Measurements from ENCODE around the gene CTDNEP1.

Gene CTDNEP1

DNA sequence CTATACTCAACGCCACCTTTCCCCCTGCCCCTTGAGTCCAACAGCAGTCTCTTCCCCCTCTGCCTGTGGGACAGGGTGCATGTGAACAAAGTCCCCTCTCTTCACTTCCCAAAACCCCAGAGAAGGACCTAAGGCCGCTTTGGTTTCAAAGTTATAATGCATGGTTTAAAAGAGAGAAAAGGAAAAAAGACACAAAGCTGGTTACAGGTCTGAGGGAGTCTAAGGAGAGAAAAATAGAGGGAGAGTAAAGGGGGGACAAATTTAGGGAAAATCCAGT lies 8.1 kb downstream of the CTDNEP1 start:
- TF ChIP-seq, protein P1, sequence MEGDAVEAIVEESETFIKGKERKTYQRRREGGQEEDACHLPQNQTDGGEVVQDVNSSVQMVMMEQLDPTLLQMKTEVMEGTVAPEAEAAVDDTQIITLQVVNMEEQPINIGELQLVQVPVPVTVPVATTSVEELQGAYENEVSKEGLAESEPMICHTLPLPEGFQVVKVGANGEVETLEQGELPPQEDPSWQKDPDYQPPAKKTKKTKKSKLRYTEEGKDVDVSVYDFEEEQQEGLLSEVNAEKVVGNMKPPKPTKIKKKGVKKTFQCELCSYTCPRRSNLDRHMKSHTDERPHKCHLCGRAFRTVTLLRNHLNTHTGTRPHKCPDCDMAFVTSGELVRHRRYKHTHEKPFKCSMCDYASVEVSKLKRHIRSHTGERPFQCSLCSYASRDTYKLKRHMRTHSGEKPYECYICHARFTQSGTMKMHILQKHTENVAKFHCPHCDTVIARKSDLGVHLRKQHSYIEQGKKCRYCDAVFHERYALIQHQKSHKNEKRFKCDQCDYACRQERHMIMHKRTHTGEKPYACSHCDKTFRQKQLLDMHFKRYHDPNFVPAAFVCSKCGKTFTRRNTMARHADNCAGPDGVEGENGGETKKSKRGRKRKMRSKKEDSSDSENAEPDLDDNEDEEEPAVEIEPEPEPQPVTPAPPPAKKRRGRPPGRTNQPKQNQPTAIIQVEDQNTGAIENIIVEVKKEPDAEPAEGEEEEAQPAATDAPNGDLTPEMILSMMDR (IDR thresholded peaks at IDR 0.05; ENCODE audit: insufficient read depth, low read depth, low read length, missing control alignments) = no peak
- H3K4me3 ChIP-seq (ENCODE audit: low read depth, low read length) = peak overlapping the region; percentile 86
- DNase-seq (ENCODE audit: low read depth) = no peak

DNA sequence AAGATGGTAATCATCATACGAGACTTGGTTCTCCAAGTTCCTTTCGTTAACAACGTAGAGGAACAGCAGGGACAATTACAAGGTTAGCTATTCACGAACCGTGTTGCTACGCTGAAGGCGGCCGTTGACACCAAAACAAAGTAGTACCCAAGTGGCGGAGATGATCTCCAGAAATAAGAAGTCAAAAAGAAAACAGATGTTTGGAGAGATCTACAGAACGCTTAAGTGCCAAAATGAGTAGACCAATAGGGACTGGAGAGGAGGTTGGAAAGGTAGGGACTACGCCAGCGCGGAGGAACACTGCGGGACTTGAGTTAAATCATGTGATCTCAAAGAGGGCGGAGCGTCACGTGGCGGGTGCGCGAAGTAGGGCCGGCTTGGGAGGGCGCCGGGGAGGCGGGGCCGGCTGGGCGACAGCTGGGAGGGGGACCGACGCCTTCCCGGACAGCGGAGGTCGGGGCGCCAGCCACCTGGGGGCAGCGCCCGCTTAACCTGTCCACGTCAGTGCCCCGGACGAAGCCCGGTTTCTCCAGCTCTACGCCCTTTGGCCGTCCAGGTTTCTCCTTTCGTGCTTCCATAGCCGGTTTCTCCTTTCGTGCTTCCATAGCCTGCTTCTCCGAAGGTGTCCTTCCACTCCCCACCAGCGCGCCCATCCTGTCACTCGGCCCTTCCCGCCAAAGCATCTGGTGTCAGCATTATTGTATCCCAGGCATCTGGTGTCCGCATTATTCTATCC lies 8.6 kb downstream of the CTDNEP1 start:
- H3K4me3 ChIP-seq (ENCODE audit: low read depth, low read length) = peak overlapping the region; percentile 86
- peak; percentile 97 for DNase-seq (ENCODE audit: low read depth)
- TF ChIP-seq, protein P1 (IDR thresholded peaks at IDR 0.05; ENCODE audit: insufficient read depth, low read depth, low read length, missing control alignments) = no peak

DNA sequence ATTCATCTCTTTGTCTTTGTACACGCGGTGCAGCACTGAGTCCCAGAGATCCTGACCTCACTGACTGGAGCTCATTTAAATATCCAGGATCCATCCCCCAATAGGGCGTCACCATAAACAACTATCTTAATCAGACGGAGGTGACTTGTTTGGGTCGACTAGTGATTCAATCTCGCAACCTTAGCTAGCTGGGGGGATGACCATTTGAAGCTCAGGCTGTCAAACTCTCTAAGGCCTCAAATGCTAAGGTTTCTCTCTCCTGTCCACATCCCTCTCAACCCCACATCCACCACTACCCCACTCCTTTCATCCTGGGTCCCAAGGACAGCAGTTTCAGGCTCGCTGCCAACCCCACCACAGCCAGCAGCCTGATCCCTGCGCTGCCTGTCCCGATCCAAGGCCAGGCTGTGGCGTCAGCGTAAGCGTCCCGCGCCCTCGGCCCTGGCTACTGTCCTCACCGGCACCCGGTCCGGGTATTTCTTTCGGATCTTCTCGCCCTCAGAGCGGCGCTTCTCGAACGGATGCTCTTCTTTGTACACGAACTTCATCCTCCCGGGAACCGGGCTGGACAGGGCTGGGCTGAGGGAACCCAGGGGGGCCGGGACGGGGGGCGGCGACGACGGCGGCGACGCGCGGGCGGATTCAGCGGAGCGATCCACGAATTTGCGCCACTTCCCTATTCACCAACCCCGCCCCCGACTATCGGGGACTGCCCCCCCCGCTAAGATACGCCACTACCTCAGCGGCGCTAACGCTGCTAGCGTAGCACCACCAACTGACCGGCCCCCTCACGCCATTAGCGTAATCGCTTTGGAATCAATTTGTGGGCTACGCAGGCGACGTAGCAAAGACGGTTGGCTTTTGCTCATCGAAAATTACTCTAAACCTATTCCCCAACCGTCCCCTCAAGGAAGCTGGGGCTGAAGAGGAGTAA lies 9.5 kb downstream of the CTDNEP1 start, which contains the start of gene GABARAP:
GABARAP (minus strand) TSS at position 667 of the 934 bp plus-strand sequence; CDS start at position 548, 119 bp downstream.
- TF ChIP-seq, protein P1 (IDR thresholded peaks at IDR 0.05; ENCODE audit: insufficient read depth, low read depth, low read length, missing control alignments) = no peak
- DNase-seq (ENCODE audit: low read depth) = peak; percentile 94
- H3K4me3 ChIP-seq (ENCODE audit: low read depth, low read length) = peak within 1 kb of the TSS; percentile 86

DNA sequence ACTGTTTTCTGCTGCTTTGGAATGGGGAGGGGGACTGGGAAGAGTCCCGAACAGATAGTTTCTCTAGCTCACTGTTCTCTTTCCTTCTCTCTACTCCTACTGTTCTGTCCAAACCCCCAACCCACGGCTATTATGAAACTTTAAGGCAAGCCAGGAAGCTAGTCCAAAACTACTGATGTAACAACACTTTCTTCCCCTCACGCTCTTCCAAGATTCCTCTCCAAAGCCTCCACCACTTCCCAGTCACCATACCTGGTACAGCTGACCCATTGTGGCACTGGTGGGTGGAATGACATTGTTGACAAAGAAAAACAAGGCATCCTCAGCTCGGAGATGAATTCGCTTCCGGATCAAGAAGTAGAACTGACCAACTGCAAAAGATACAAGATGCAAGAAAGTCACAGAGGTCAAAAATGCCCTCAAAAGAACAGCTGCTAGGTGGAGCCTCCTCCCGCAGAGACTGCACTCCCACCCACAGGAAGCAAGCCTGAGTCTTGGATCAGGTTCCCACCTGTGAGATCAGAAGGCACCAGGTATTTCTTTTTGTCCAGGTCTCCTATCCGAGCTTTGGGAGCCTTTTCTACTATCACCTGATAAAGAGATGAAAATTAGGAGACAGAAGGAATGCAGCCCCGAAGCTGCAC lies 10.3 kb downstream of the CTDNEP1 start:
- TF ChIP-seq, protein P1 (IDR thresholded peaks at IDR 0.05; ENCODE audit: insufficient read depth, low read depth, low read length, missing control alignments) = no peak
- peak overlapping the region; percentile 86 for H3K4me3 ChIP-seq (ENCODE audit: low read depth, low read length)
- DNase-seq (ENCODE audit: low read depth) = no peak

DNA sequence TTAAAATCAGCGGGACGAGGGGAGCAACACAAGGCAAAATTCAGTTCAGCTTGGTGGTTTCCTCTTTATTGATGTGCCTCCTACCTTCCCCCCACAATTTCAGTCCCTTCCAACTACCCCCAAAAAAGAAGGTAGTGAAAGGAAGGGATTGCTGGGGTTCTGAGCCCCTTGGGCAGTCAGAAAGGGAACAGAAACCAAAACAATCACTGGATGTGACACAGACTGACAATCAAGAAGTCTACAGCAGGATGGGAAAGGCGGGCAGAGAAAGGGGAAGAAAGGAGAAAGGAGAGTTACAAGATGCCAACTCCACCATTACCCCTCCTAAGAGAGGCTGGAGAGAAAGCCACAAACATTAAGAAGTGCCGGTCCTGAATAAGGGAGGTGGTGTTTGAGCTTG lies 11.2 kb downstream of the CTDNEP1 start:
- H3K4me3 ChIP-seq (ENCODE audit: low read depth, low read length) = peak overlapping the region; percentile 51
- DNase-seq (ENCODE audit: low read depth) = no peak
- TF ChIP-seq, protein P1 (IDR thresholded peaks at IDR 0.05; ENCODE audit: insufficient read depth, low read depth, low read length, missing control alignments) = no peak

DNA sequence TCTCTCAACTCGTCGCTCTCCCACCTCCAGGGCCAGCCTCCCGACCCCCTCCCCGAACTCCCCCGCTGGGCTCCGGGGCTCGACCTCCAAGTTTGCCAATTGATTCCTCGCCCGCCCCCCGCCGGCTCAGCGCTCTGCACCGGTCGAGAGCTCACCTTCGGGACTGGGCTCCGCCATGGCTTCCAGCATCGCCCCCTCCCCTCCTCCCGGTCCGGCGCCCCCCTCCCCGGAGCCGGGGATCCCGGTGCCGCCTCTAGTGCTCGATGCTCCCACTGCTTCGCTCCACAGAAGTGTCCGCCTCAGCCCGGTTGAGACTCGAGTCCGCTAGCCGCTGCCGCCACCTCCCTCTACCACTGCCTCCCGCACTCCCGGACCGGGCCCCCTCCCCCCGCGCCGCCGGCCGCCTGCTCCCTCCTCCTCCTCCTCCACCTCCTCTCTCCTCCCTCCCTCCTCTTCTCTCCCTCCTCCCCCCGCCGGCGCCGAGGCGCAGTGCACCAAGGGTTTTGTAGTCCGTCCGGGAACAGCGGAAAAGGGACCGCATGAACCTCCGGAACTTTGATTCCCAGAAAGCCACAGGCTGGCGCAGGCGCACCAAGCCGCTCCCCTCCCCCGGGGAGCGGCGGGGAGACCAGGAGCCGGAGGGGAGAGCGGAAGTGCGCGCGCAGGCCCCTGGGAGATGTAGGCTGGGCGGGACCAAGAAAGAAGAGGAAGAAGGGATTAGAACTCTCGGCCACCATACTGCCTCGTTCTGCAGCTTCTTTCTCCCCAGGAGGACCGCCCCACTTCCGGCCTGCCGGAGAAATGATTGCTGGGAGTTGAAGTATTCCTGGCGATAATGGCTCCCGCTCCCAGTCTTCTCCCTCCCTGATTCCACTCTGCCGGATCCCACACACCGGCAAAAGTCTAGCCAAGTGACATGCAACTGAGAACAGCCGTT lies 12.2 kb downstream of the CTDNEP1 start, which contains the start of gene PHF23:
PHF23 (minus strand) TSS at position 367 of the 937 bp plus-strand sequence; CDS start at position 189, 178 bp downstream.
- DNase-seq (ENCODE audit: low read depth) = peak; percentile 99
- TF ChIP-seq, protein P1 (IDR thresholded peaks at IDR 0.05; ENCODE audit: insufficient read depth, low read depth, low read length, missing control alignments) = no peak
- H3K4me3 ChIP-seq (ENCODE audit: low read depth, low read length) = peak within 1 kb of the TSS; percentile 70
